GM12892 (cell line): Measurements from ENCODE around the gene FRAS1.

Source experiments
- POLR2A ChIP-seq: IDR thresholded peaks from 2 replicates; pipeline ENCODE4 v1.6.1; 2011; ENCODE audit warnings: low read depth, low read length, control low read depth
- POLR2AphosphoS5 ChIP-seq: IDR thresholded peaks from 2 replicates; pipeline ENCODE4 v1.6.1; 2011; ENCODE audit warnings: low read depth, low read length, control low read depth
- TAF1 ChIP-seq: IDR thresholded peaks from 2 replicates; pipeline ENCODE4 v1.6.1; 2011; ENCODE audit warnings: low read depth, mild to moderate bottlenecking, control low read depth, low read length, borderline replicate concordance

DNA sequence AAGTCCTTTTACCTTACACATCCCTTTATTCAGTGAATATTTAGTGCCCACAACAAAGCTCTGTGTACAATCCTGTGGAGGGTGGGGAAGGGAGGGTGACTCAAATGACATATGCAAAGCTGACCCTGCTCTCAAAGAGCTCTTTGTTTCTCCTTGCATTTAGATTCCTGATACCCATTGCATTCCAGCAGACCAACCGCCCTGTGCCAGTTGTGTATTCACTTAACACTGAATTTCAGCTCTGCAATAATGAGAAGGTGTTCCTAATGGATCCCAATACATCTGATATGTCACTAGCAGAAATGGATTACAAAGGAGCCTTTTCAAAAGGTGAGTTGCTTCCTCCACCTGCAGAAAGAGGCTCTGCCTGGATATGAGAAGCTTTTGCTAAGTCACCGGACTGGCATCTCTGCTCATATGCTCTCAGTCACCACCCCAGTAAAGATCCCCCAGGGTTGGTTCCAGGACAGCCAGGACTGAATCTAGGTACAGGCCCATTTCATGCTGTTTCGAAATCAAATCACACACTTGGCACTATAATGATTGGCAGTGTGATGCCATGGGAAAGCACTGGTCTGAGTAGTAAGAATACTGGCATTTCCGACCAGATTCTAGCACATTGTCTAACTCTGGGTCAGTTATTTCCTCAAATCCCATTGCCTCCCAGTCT, 477.3 kb downstream of the FRAS1 start:
- TF ChIP-seq POLR2AphosphoS5 (no peak), TAF1 (no peak), POLR2A (no peak)
